Heart right ventricle (tissue), 16 donors: Measurements from ENCODE around the gene CLEC4G. TPM values are rescaled to one million over a fixed set of nuclear protein-coding genes. Genes with fewer than 3 reads are reported as not detected.

Source experiments
- ATAC-seq, 8 donors: fragments of 200-7000 bp; cut with Tn5 transposase; one replicate each; pipeline ENCODE4 v1.9.1; 2020; ENCODE audit warnings: mild to moderate bottlenecking in 8 of 8, moderate library complexity in 8 of 8, moderate number of reproducible peaks in 1 of 8
- DNase-seq, 2 donors: peaks; one replicate each; pipeline ENCODE4 v3.0.0-alpha.2; 2020
- H3K27ac ChIP-seq, 10 donors: fragments of 200-600 bp; sonication (generic) in 2 of 10; one replicate each; pipeline versions ENCODE4 v1.5.0 to v1.8.0; 2020 to 2022; ENCODE audit warnings: mild to moderate bottlenecking in 3 of 10
- H3K27me3 ChIP-seq, 7 donors: fragments of 200-600 bp; one replicate each; pipeline ENCODE4 v1.8.0; 2021 to 2022; ENCODE audit warnings: mild to moderate bottlenecking in 2 of 7
- H3K36me3 ChIP-seq, 9 donors: fragments of 200-600 bp; sonication (generic) in 1 of 9; one replicate each; pipeline versions ENCODE4 v1.5.0 to v1.8.0; 2020 to 2022; ENCODE audit warnings: mild to moderate bottlenecking in 2 of 9
- H3K4me1 ChIP-seq, 9 donors: fragments of 200-600 bp; sonication (generic) in 1 of 9; one replicate each; pipeline versions ENCODE4 v1.5.0 to v1.8.0; 2020 to 2022; ENCODE audit warnings: mild to moderate bottlenecking in 4 of 9
- H3K4me3 ChIP-seq, 10 donors: fragments of 200-600 bp; sonication (generic) in 2 of 10; one replicate each; pipeline versions ENCODE4 v1.5.0 to v1.8.0; 2020 to 2022; ENCODE audit warnings: mild to moderate bottlenecking in 7 of 10, moderate library complexity in 2 of 10
- H3K9me3 ChIP-seq, 11 donors: fragments of 200-600 bp in 10 of 11; sonication (generic) in 2 of 11; one replicate each; pipeline versions ENCODE4 v1.5.0 to v1.8.0; 2013 to 2022; ENCODE audit warnings: mild to moderate bottlenecking in 2 of 11, control low read depth in 1 of 11, moderate library complexity in 1 of 11
- WGBS, 2 donors: extraction: QIAGEN DNeasy Blood & Tissue Kit; methylation state at CpG; one replicate each; pipeline ENCODE4 v1.1.7; 2013; ENCODE audit warnings: inconsistent platforms in 1 of 2; 5-methylcytosine and 5-hydroxymethylcytosine counted together
- intact Hi-C, 10 donors: fragments of 100-400 bp; cut with DNase I; formaldehyde crosslinking; loops; one replicate each; pipeline versions ENCODE4 v1.11.1 to v1.14.2; 2022
- polyA plus RNA-seq, 2 donors: library from polyadenylated mRNA; stranded (reverse); fragments of 200-250 nt; gene quantifications; one replicate each; pipeline ENCODE4 v1.2.3, GENCODE V29; 2013
- total RNA-seq, 10 donors: library from RNA; stranded (reverse); fragmentation: NEBNext Ultra II Directional in 3 of 10; extraction: Animal tissue kit (Norgen Biotek cat#: 25700) in 3 of 10; gene quantifications; one replicate each; pipeline versions ENCODE4 v1.2.1 to v1.2.4, GENCODE V29; 2021 to 2023
- TF ChIP-seq, protein P1 (sequence below), 9 donors: fragments of 200-600 bp; sonication (generic) in 2 of 9; IDR thresholded peaks; one replicate each; pipeline versions ENCODE4 v1.5.0 to v1.8.0; 2021 to 2022; ENCODE audit warnings: antibody characterized with exemption in 9 of 9, mild to moderate bottlenecking in 5 of 9, moderate library complexity in 1 of 9
- donor health status: Arrhythmogenic right ventricular cardiomyopathy.
- donor health status: ischemic (EF 13 %, LVEDD 7.1; RV severe dilation, severe dysfunction).
- donor health status: healthy with polysubstance abuse.
- donor health status: DM: no; HTN: yes; CAD: no.
- donor health status: DM: no; HTN: no; CAD: no.
- donor health status: ischemic (EF 25% LVEDD 6.9; RV normal size, moderate dysfunction).
- donor health status: ischemic (EF 25% LVEDD 5.7; RV mildly dilated, moderate dysfunction).
- donor health status: healthy.
- donor health status: DM: yes; HTN: yes; CAD: no.
- donor health status: Ischemic cardiomyopathy.
- donor health status: ischemic (EF 35%, LVEDD 5.7; RV mildly dilated, moderate dysfunction).
- donor health status: nonischemic (EF 11% LVEDD 7.7; RV severe dilation, severe dysfunction).
- donor health status: DM: yes; HTN: yes; CAD: no.
- donor health status: PGD.
- donor health status: ischemic (EF 29% LVEDD 5.4; RV normal size, mild dysfunction).
- donor health status: nonischemic (EF 23%, LVEDD 6.1; RV moderate dilation, normal function).

The CLEC4G gene
- total and polyA plus RNA-seq, 12 donors, result 0.20 to 4.2 (median 0.73) TPM; not detected in 3

DNA sequence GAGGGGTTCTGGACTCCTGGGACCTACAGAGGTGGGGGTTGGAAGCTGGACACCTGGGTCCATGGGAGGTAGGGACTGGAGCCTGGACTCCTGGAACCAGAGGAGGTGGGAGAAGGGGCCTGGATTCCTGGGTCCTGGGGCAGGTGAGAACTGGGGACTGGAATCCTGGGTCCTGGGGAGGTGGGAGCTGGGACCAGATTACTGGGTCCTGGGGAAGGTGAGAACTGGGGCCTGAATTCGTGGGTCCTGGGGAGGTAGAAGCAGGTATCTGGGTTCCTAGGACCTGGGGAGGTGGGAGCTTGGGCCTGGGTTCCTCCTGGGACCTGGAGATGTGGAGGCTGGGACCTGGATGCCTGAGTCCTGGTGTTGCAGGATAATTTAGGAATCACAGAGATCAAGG lies 31.8 kb upstream of the CLEC4G start:
- ATAC-seq (no peak), DNase-seq (no peak)
- no peaks in the 10 kb centered on the region for H3K36me3 ChIP-seq
- H3K4me3 ChIP-seq, result no peak overlapping the region
- intact Hi-C loops, result no loop called here
- no peak overlapping the region for H3K27ac ChIP-seq
- TF ChIP-seq, protein P1, sequence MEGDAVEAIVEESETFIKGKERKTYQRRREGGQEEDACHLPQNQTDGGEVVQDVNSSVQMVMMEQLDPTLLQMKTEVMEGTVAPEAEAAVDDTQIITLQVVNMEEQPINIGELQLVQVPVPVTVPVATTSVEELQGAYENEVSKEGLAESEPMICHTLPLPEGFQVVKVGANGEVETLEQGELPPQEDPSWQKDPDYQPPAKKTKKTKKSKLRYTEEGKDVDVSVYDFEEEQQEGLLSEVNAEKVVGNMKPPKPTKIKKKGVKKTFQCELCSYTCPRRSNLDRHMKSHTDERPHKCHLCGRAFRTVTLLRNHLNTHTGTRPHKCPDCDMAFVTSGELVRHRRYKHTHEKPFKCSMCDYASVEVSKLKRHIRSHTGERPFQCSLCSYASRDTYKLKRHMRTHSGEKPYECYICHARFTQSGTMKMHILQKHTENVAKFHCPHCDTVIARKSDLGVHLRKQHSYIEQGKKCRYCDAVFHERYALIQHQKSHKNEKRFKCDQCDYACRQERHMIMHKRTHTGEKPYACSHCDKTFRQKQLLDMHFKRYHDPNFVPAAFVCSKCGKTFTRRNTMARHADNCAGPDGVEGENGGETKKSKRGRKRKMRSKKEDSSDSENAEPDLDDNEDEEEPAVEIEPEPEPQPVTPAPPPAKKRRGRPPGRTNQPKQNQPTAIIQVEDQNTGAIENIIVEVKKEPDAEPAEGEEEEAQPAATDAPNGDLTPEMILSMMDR (IDR thresholded peaks at IDR 0.05), result no peak
- peaks cover 0 to 46% (median 11%) of the 10 kb centered on the region in 7 donors for H3K27me3 ChIP-seq
- peaks cover 0 to 18% (median 10%) of the 10 kb centered on the region in 11 donors for H3K9me3 ChIP-seq
- 14 to 52% methylated on average over 1 of the region's 1 CpG for WGBS, 2 donors
- no peaks in the 10 kb centered on the region for H3K4me1 ChIP-seq

GRCh38 chr19:7762719-7763293 lies 30.9 kb upstream of the CLEC4G start, which contains the start of gene CLEC4M:
Gene CLEC4M (plus strand): TSS chr19:7763243. CDS start chr19:7763267, 24 bp downstream.
- Histone ChIP-seq H3K4me1 (no peaks in the 10 kb centered on the region), H3K4me3 (no peak within 1 kb of the TSS), H3K36me3 (no peaks in the 10 kb centered on the region), H3K27me3 (peaks cover 0 to 41% (median 11%) of the 10 kb centered on the region in 7 donors), H3K9me3 (peaks cover 0 to 27% (median 12%) of the 10 kb centered on the region in 11 donors), H3K27ac (no peak within 1 kb of the TSS)
- ATAC-seq (no peak), DNase-seq (no peak)
- 62 to 65% methylated on average over 8 of the region's 8 CpGs for WGBS, 2 donors
- intact Hi-C loops, result no loop called here
- TF ChIP-seq, protein P1 (IDR thresholded peaks at IDR 0.05), result no peak

- ATAC-seq, result no peak
- 90 to 93% methylated on average over 1 of the region's 1 CpG for WGBS, 2 donors
- no peak for DNase-seq
- Histone ChIP-seq H3K36me3 (no peaks in the 10 kb centered on the region), H3K27ac (no peak overlapping the region), H3K27me3 (peaks cover 0 to 23% (median 11%) of the 10 kb centered on the region in 7 donors), H3K4me3 (no peak overlapping the region), H3K4me1 (no peaks in the 10 kb centered on the region), H3K9me3 (peaks cover 0 to 58% (median 29%) of the 10 kb centered on the region in 11 donors)
- intact Hi-C loops, result no loop called here
- TF ChIP-seq, protein P1 (IDR thresholded peaks at IDR 0.05), result no peak
These were observed 27.2 kb upstream of the CLEC4G start for GRCh38 chr19:7759156-7759555.

DNA sequence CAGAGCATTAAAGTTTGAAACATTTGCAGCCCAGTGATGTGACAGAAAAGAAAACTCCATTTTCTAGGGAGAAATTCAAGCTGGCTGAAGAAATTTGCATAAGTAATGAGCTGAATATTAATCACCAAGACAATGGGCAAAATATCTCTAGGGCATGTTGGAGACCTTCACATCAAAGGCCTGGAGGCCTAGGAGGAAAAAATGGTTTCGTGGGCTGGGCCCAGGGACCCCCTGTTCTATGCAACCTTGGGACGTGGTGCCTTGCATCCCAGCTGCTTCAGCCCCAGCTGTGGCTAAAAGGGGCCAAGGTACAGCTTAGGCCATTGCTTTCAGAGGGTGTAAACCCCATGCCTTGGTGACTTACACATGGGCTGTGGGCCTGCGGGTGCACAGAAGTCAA lies 25.4 kb upstream of the CLEC4G start:
- H3K27me3 ChIP-seq, result peaks cover 0 to 19% (median 10%) of the 10 kb centered on the region in 7 donors
- intact Hi-C loops, result no loop called here
- no peak for ATAC-seq

More for the DNA sequence above, 25.4 kb upstream of the CLEC4G start:
- TF ChIP-seq, protein P1 (IDR thresholded peaks at IDR 0.05), result no peak
- peaks cover 0 to 58% (median 29%) of the 10 kb centered on the region in 11 donors for H3K9me3 ChIP-seq
- no peaks in the 10 kb centered on the region for H3K36me3 ChIP-seq
- H3K4me3 ChIP-seq, result no peak overlapping the region
- 78 to 89% methylated on average over 3 of the region's 3 CpGs for WGBS, 2 donors
- no peak overlapping the region for H3K27ac ChIP-seq
- no peak for DNase-seq
- H3K4me1 ChIP-seq, result no peaks in the 10 kb centered on the region
